ENCODE data around the gene NIPSNAP2.
"Not testable (repeated sequence)": the region's sequence is repeated elsewhere in the genome, so short reads cannot be mapped to it uniquely, and the experiment has no call there.

NIPSNAP2 gene

GRCh38 chr7:55964261-55965099 lies at the start of gene NIPSNAP2:
TSS of gene NIPSNAP2 (plus strand) at chr7:55964585. CDS start at chr7:55964610, 25 bp downstream.
- DNase-seq (ENCODE audit: low read depth), result peak; percentile 77

- no peak for DNase-seq (ENCODE audit: low read depth)
Measured at GRCh38 chr7:55917771-55918170, 46.6 kb upstream of the NIPSNAP2 start.

GRCh38 chr7:55928006-55928767 lies 36.2 kb upstream of the NIPSNAP2 start:
- DNase-seq (ENCODE audit: low read depth), result no peak

DNA sequence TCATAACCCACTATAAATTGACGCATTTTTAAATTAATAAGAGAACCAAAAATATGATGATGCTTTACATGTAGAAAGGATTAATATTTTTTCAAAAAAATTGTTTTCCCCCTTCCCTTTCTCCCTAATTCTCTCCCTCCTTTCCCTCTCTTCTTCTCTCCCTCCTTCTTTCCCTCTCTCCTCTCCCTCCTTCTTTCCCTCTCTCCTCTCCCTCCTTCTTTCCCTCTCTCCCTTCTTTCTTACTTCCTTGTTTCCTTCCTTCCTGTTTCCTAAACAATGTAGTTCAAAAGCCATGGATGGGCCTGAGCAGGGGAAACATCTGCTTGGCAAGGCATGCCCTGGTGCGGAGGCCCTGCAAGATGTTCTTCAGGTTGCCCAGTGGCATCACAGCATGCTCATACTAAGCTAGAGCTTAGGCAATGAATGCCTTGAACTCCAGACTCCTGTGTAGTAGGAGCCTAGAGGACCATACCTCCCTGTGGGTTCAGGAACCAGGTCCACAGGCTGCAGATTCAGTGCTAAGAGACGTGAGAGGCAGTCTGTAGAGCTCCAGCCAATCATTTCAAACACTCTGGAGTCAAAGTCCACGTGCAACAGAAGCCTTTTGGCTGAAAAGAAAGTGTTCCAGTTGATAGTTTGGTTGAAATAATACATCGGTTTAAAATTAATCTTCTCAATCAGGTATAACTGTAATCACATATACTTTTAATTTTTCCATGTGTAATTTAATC lies 32.8 kb upstream of the NIPSNAP2 start:
- DNase-seq (ENCODE audit: low read depth), result no peak

- no peak for DNase-seq (ENCODE audit: low read depth)
Measured at GRCh38 chr7:55939514-55940123, 24.8 kb upstream of the NIPSNAP2 start.

GRCh38 chr7:55946545-55946944 lies 17.8 kb upstream of the NIPSNAP2 start:
- DNase-seq (ENCODE audit: low read depth), result no peak

GRCh38 chr7:55951637-55952351 lies 12.6 kb upstream of the NIPSNAP2 start, which contains the start of gene MRPS17:
TSS of gene MRPS17 (plus strand) at chr7:55951877. CDS start at chr7:55953196, 1,319 bp downstream.
- peak; percentile 89 for DNase-seq (ENCODE audit: low read depth)

DNA sequence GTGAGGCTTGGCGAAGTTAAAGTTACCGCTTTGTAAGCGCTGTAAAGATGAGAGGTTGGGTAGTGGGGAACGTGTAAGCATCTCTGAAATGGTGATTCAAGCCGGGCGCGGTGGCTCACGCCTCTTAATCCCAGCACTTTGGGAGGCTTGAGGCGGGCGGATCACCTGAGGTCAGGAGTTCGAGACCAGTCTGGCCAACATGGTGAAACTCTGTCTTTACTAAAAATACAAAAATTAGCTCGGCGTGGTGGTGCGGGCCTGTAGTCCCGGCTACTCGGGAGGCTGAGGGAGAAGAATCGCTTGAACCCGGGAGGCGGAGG lies 12.1 kb upstream of the NIPSNAP2 start:
- not testable (repeated sequence) for DNase-seq (ENCODE audit: low read depth)

DNA sequence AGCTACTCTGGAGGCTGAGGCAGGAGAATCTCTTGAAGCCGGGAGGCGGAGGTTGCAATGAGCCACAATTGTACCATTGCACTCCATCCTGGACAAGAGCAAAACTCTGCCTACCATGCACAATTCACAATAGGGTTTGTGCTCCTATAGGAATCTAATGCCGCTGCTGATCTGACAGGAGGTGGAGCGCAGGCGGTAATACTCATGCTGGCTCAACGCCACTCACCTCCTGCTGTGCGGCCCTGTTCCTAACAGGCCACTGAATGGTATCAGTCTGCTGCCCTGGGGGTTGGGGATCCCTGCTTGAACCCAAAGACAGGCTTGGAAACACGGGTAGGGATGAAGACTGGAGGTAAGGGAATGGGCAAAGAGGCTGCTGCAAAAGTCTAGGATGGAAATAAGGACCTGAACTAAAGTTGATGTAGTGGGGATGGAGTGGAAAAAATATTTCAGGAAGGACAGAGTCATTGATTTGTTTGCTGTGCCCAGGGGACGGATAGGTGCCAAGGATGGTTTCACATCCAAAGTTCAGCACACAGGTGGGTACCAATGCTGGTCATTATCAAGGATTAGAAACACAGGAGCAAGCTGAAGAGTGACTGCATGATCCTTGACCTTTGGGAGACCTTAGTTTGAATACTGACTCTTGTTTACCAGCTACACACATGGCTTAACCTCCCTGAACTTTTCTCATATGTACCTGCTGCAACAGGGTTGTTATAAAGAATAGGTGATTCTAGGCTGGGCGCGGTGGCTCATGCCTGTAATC lies 10.5 kb upstream of the NIPSNAP2 start:
- DNase-seq (ENCODE audit: low read depth), result no peak

DNA sequence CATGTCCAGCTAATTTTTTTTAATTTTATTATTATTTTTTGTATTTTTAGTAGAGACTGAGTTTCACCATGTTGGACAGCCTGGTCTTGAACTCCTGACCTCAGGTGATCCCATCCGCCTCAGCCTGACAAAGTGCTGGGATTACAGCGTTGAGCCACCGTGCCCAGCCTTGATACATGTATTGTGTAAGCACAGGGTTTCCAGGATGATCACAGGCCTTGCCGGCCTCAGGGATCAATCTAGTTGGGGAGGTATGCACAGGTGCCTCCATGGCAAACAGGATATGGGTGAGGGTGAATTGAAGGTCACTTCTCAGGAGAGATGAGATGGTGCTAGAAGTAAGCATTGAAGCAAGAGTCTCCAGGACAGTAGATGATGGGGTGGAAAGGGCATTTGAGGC lies 7.2 kb upstream of the NIPSNAP2 start:
- no peak for DNase-seq (ENCODE audit: low read depth)

DNA sequence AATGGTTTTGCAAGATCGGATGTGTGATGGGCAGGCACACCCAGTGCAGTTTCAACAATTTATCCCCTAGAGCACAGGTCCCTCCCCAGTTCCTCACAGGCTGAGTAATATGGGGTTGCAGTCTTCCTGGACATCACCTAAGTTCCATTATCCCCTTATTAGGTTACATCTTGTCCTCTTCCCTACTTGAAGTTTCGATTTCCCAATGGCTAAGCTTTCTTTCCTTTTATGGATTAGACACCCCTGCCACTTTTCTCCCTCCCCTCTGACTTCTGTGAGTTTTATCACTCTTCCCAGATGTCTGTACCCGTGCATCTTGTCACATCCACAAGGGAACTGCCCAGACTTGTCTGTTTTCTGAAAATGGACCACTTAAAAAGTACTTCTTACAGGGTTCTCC lies 2.4 kb upstream of the NIPSNAP2 start:
- DNase-seq (ENCODE audit: low read depth), result no peak

- no peak for DNase-seq (ENCODE audit: low read depth)
Measured at GRCh38 chr7:55963584-55964168, 709 bp upstream of the NIPSNAP2 start.

GRCh38 chr7:55965100-55965470 lies 700 bp downstream of the NIPSNAP2 start:
- no peak for DNase-seq (ENCODE audit: low read depth)

DNA sequence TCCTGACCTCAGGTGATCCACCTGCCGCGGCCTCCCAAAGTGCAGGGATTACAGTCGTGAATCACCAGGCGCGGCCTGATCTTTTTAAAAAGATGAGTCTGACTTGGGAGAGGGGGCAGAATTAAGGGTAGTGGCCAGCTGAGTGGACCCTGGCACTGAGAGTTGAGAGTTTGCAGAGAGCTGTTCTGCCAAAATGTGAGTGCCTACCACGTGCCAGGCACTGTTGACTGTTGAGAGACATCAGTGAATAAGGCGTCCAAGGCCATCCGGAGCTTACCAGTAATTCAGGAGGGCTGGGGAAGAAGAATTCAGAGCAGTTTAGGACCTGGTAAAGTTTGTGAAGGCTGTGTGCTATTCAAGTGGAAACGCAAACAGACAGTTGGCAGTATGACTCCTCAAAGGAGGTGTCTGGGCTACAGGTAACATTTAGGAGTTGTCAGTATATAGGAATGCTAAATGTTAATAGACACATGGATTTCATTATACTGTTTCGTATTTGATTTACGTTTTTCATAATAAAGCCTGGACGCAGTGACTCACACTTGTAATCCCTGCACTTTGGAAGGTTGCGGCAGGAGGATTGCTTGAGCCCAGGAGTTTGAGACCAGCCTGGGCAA lies 1.5 kb downstream of the NIPSNAP2 start:
- DNase-seq (ENCODE audit: low read depth), result peak; percentile 15

DNA sequence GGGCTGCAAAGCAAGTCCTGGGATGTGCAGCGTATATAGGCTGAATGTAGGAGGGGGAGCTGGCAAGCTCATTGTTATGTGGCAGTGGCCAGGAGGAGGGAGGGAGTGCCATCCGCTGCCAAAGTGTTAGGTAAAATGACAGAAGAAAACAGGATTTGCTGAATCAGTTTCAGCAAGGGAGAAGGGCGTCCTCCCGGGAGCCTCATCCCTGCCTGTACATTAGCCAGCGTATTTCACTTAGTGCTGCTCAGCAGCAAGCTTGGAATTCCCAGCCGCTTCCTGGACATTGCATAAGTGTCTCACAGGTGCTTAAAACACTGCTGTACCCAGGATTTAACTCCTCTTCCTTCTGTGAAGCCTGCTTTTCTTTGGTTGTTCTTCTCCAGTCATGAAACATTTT lies 2.5 kb downstream of the NIPSNAP2 start:
- DNase-seq (ENCODE audit: low read depth), result no peak

DNA sequence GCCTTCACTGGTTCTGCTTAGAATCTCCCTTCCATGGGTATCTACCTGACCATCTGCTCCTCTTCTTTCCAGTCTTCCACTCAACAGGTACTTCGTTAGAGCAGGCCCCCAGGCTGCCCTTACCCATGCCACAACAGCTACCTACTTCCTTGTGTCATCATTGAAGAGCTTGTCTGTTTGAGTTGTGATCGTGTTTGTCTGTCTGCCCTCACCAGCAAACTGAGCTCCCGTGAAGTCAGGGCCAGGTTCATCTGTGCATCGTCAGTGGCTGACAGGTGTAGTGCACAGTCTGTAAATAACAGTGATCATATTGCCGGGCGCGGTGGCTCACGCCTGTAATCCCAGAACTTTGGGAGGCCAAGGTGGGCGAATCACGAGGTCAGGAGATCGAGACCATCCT lies 5.0 kb downstream of the NIPSNAP2 start:
- DNase-seq (ENCODE audit: low read depth), result no peak

GRCh38 chr7:55970561-55970960 lies 6.2 kb downstream of the NIPSNAP2 start:
- no peak for DNase-seq (ENCODE audit: low read depth)

- DNase-seq (ENCODE audit: low read depth), result no peak
Measured at GRCh38 chr7:55970978-55971377, 6.6 kb downstream of the NIPSNAP2 start.

- no peak for DNase-seq (ENCODE audit: low read depth)
Measured at GRCh38 chr7:55973747-55974250, 9.4 kb downstream of the NIPSNAP2 start.

Measured in ELR (cell line).